Measurements from ENCODE around the gene PODXL2.

- TF ChIP-seq ATF6 (CRISPR knock-in tag; IDR thresholded peaks at IDR 0.05) (no peak), CTCF (IDR thresholded peaks at IDR 0.05) (no peak), PREB (CRISPR knock-in tag; IDR thresholded peaks at IDR 0.05; ENCODE audit: borderline replicate concordance) (no peak), ATF2 (CRISPR knock-in tag; IDR thresholded peaks at IDR 0.05; ENCODE audit: borderline replicate concordance, low read depth) (no peak), NFYB (CRISPR knock-in tag; conservative IDR thresholded peaks at IDR 0.05; ENCODE audit: low read depth) (no peak), MAX (CRISPR knock-in tag; IDR thresholded peaks at IDR 0.05) (no peak), ATF3 (CRISPR knock-in tag; conservative IDR thresholded peaks at IDR 0.05) (no peak), ATF1 (CRISPR knock-in tag; IDR thresholded peaks at IDR 0.05) (no peak), IRF1 (CRISPR knock-in tag; IDR thresholded peaks at IDR 0.05) (no peak), OVOL2 (CRISPR knock-in tag; IDR thresholded peaks at IDR 0.05; ENCODE audit: borderline replicate concordance) (no peak), ZNF121 (CRISPR knock-in tag; IDR thresholded peaks at IDR 0.05) (no peak), USF2 (CRISPR knock-in tag; IDR thresholded peaks at IDR 0.05) (no peak), MXD4 (CRISPR knock-in tag; IDR thresholded peaks at IDR 0.05; ENCODE audit: borderline replicate concordance) (no peak), ZNF396 (CRISPR knock-in tag; IDR thresholded peaks at IDR 0.05; ENCODE audit: borderline replicate concordance) (no peak)
Measured at GRCh38 chr3:127711021-127711695, 82.2 kb downstream of the PODXL2 start.
